Activated T-cell treated with anti-CD3 and anti-CD28 coated beads, Interleukin-2, amount 50 U/mL, for 24 hours (primary cell): ENCODE results near the gene RASGRP2.

Experiments used
- DNase-seq: peaks from one replicate; pipeline ENCODE4 v3.0.0-alpha.2; 2020
- H3K27ac Mint-ChIP-seq: 2 replicates; pipeline ENCODE4 v1.8.0; 2020; ENCODE audit warnings: mild to moderate bottlenecking, mixed read lengths
- H3K27me3 Mint-ChIP-seq: 2 replicates; pipeline ENCODE4 v1.8.0; 2020; ENCODE audit warnings: mixed read lengths
- H3K36me3 Mint-ChIP-seq: 2 replicates; pipeline ENCODE4 v1.8.0; 2020; ENCODE audit warnings: low read depth, mixed read lengths
- H3K4me1 Mint-ChIP-seq: 2 replicates; pipeline ENCODE4 v1.8.0; 2020; ENCODE audit warnings: low read depth, mixed read lengths
- H3K4me3 Mint-ChIP-seq: 2 replicates; pipeline ENCODE4 v1.8.0; 2020; ENCODE audit warnings: mild to moderate bottlenecking, moderate library complexity, mixed read lengths
- H3K9me3 Mint-ChIP-seq: 2 replicates; pipeline ENCODE4 v1.8.0; 2020; ENCODE audit warnings: mixed read lengths

RASGRP2 gene

GRCh38 chr11:64726211-64726641, 17.7 kb downstream of the RASGRP2 start:
- Mint-ChIP-seq H3K9me3 (no peaks in the 10 kb centered on the region), H3K27me3 (peaks cover 13% of the 10 kb centered on the region), H3K36me3 (peaks cover 15% of the 10 kb centered on the region), H3K27ac (no peak overlapping the region), H3K4me3 (no peak overlapping the region), H3K4me1 (peaks cover 10% of the 10 kb centered on the region)
- no peak for DNase-seq

DNA sequence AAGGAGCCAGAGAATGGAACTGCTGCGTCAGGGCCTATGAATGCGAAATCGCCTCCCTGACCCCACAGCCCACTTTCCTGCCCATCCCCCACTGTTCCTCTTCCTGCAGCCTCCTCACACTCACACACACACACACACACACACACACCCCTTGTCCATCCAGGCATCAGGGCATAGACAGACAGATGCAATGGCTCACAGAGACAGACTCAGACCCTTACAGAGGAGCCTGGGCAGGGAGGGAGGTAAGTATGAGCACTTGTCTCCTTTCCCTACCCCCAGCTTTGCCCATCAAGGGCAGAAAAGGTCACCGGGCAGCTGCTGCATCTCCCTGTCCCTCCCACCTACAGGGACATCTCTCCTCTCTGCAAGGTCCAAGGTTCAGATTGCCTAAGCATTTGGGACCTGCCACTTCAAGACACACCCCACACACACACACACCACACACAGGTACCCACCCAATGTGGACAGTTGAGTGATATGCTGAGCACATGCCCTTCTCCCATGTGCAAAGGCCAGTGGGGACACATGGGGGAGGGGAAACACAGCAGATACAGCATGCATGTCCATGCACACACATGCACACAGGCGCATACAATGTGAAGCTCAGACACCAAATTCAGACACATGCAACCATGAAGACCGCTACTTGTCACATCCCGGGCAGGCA, 18.9 kb downstream of the RASGRP2 start:
- Mint-ChIP-seq H3K9me3 (no peaks in the 10 kb centered on the region), H3K4me3 (no peak overlapping the region), H3K4me1 (peaks cover 10% of the 10 kb centered on the region), H3K36me3 (peaks cover 13% of the 10 kb centered on the region), H3K27ac (no peak overlapping the region), H3K27me3 (peaks cover 25% of the 10 kb centered on the region)
- DNase-seq = no peak

- Mint-ChIP-seq H3K4me3 (peak overlapping the region; percentile 67), H3K9me3 (no peaks in the 10 kb centered on the region), H3K27me3 (peaks cover 29% of the 10 kb centered on the region), H3K36me3 (peaks cover 10% of the 10 kb centered on the region), H3K27ac (peak overlapping the region; percentile 3), H3K4me1 (peaks cover 10% of the 10 kb centered on the region)
- peak; percentile 24 for DNase-seq
These were observed 19.8 kb downstream of the RASGRP2 start for GRCh38 chr11:64723907-64724862.

GRCh38 chr11:64723117-64723906, 20.6 kb downstream of the RASGRP2 start, which contains the start of gene NRXN2:
NRXN2 (minus strand) TSS chr11:64723197; CDS start chr11:64713699, 9,498 bp downstream.
- H3K27ac Mint-ChIP-seq = peak within 1 kb of the TSS; percentile 64
- H3K27me3 Mint-ChIP-seq = peaks cover 33% of the 10 kb centered on the region
- H3K9me3 Mint-ChIP-seq = no peaks in the 10 kb centered on the region
- peak within 1 kb of the TSS; percentile 67 for H3K4me3 Mint-ChIP-seq
- peaks cover 10% of the 10 kb centered on the region for H3K4me1 Mint-ChIP-seq
- H3K36me3 Mint-ChIP-seq = peaks cover 3% of the 10 kb centered on the region
- DNase-seq = peak; percentile 91

- H3K27me3 Mint-ChIP-seq = peaks cover 40% of the 10 kb centered on the region
- H3K36me3 Mint-ChIP-seq = peaks cover 3% of the 10 kb centered on the region
- H3K4me3 Mint-ChIP-seq = no peak overlapping the region
- no peak overlapping the region for H3K27ac Mint-ChIP-seq
- H3K4me1 Mint-ChIP-seq = peaks cover 10% of the 10 kb centered on the region
- no peaks in the 10 kb centered on the region for H3K9me3 Mint-ChIP-seq
- peak; percentile 31 for DNase-seq
These were observed 21.5 kb downstream of the RASGRP2 start for GRCh38 chr11:64722141-64723065.

- Mint-ChIP-seq H3K9me3 (no peaks in the 10 kb centered on the region), H3K27me3 (peaks cover 50% of the 10 kb centered on the region), H3K4me3 (no peak overlapping the region), H3K36me3 (no peaks in the 10 kb centered on the region), H3K27ac (no peak overlapping the region), H3K4me1 (peaks cover 10% of the 10 kb centered on the region)
- DNase-seq = no peak
These were observed 22.6 kb downstream of the RASGRP2 start for GRCh38 chr11:64721359-64721699.

GRCh38 chr11:64720640-64721358, 23.1 kb downstream of the RASGRP2 start:
- H3K4me1 Mint-ChIP-seq = peaks cover 10% of the 10 kb centered on the region
- no peak overlapping the region for H3K4me3 Mint-ChIP-seq
- no peaks in the 10 kb centered on the region for H3K9me3 Mint-ChIP-seq
- no peak for DNase-seq
- H3K27me3 Mint-ChIP-seq = peaks cover 55% of the 10 kb centered on the region
- no peaks in the 10 kb centered on the region for H3K36me3 Mint-ChIP-seq
- no peak overlapping the region for H3K27ac Mint-ChIP-seq

DNA sequence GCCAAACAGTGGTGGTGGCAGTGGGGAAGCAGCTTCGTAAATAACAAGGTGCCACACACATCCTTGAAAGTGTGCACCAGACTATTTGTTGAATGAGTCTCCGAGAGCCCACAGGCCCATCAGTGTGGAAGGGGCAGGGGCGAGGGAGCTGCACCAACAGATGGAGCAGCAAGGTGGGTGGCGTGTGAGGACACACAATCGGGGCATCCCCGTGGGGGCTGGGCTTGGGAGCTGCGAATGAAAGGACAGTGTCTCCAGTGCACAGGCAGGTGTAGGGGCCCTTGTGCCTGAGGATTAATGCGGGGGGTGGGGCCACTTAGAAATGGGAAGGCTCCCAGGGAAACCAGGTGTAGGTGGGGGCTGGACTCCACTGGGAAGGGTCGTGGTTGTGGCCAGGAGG, 23.8 kb downstream of the RASGRP2 start:
- Mint-ChIP-seq H3K36me3 (no peaks in the 10 kb centered on the region), H3K4me3 (no peak overlapping the region), H3K9me3 (no peaks in the 10 kb centered on the region), H3K4me1 (peaks cover 8% of the 10 kb centered on the region), H3K27ac (no peak overlapping the region), H3K27me3 (peaks cover 62% of the 10 kb centered on the region)
- no peak for DNase-seq

DNA sequence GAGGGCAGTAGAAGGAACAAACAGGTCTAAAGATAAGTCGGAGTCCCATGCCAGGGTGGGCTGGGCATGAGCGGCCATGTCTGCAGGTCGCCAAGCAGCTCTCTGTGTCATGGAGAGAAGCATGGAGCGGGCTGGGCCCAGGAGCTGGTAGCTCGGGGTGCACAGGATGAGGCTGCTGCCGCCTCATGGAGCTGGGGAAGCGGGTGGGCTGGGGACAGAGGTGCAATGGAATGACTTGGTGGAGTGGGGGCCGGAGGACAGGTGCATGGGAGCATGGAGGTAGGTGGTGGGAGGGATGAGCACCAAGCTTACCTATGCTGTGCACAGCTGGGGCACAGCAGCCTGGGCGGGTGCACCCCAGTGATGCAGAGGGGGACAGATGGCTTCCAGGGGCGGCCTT, 24.5 kb downstream of the RASGRP2 start:
- no peak for DNase-seq
- Mint-ChIP-seq H3K27ac (no peak overlapping the region), H3K4me1 (peaks cover 6% of the 10 kb centered on the region), H3K27me3 (peaks cover 69% of the 10 kb centered on the region), H3K9me3 (no peaks in the 10 kb centered on the region), H3K4me3 (no peak overlapping the region), H3K36me3 (no peaks in the 10 kb centered on the region)

- H3K36me3 Mint-ChIP-seq = no peaks in the 10 kb centered on the region
- no peak for DNase-seq
- H3K27ac Mint-ChIP-seq = no peak overlapping the region
- H3K4me3 Mint-ChIP-seq = no peak overlapping the region
- no peaks in the 10 kb centered on the region for H3K9me3 Mint-ChIP-seq
- peaks cover 3% of the 10 kb centered on the region for H3K4me1 Mint-ChIP-seq
- peaks cover 76% of the 10 kb centered on the region for H3K27me3 Mint-ChIP-seq
These were observed 25.2 kb downstream of the RASGRP2 start for GRCh38 chr11:64718780-64719124.

- Mint-ChIP-seq H3K27me3 (peaks cover 76% of the 10 kb centered on the region), H3K27ac (no peak overlapping the region), H3K9me3 (no peaks in the 10 kb centered on the region), H3K4me3 (no peak overlapping the region), H3K4me1 (no peaks in the 10 kb centered on the region), H3K36me3 (no peaks in the 10 kb centered on the region)
- no peak for DNase-seq
These were observed 25.7 kb downstream of the RASGRP2 start for GRCh38 chr11:64718084-64718779.

- DNase-seq = no peak
- Mint-ChIP-seq H3K27me3 (peaks cover 77% of the 10 kb centered on the region), H3K36me3 (no peaks in the 10 kb centered on the region), H3K27ac (no peak overlapping the region), H3K9me3 (no peaks in the 10 kb centered on the region), H3K4me3 (no peak overlapping the region), H3K4me1 (peaks cover 3% of the 10 kb centered on the region)
These were observed 26.7 kb downstream of the RASGRP2 start for GRCh38 chr11:64717268-64717578.
